Natural killer cell (primary cell): ENCODE measurements around the gene RERE. TPM values are rescaled to one million over a fixed set of nuclear protein-coding genes. Genes with fewer than 3 reads are reported as not detected.

Source experiments
- ATAC-seq, 3 donors: fragments of 150-1000 bp in 2 of 3; fragments of 200-7000 bp in 1 of 3; cut with Tn5 transposase; 1 replicate in 1 of 3; 2 replicates in 2 of 3; pipeline ENCODE4 v1.10.0; 2021; ENCODE audit warnings: mild to moderate bottlenecking in 2 of 3, moderate library complexity in 2 of 3
- DNase-seq, 2 donors: peaks; one replicate each; pipeline versions ENCODE4 v3.0.0 to v3.0.0-alpha.2; 2013 to 2021; ENCODE audit warnings: mixed read lengths in 1 of 2
- H3K27ac ChIP-seq: one replicate; pipeline ENCODE4 v1.5.1; 2013; ENCODE audit warnings: mild to moderate bottlenecking, low read length
- H3K27me3 ChIP-seq: one replicate; pipeline ENCODE4 v1.6.1; 2013; ENCODE audit warnings: low read length; ENCODE audit not compliant: control insufficient read depth, insufficient read depth
- H3K36me3 ChIP-seq: one replicate; pipeline ENCODE4 v1.6.1; 2013; ENCODE audit warnings: low read length; ENCODE audit not compliant: control insufficient read depth, insufficient read depth
- H3K4me1 ChIP-seq: one replicate; pipeline ENCODE4 v1.6.1; 2013; ENCODE audit warnings: low read length; ENCODE audit not compliant: control insufficient read depth, insufficient read depth
- H3K4me3 ChIP-seq: one replicate; pipeline ENCODE4 v1.5.1; 2013; ENCODE audit warnings: low read length
- H3K9me3 ChIP-seq: one replicate; pipeline ENCODE4 v1.6.1; 2013; ENCODE audit warnings: low read length; ENCODE audit not compliant: control insufficient read depth, insufficient read depth
- H3K27ac Mint-ChIP-seq, 2 donors: one replicate each; pipeline ENCODE4 v1.8.0; 2022; ENCODE audit warnings: mild to moderate bottlenecking in 2 of 2, mixed read lengths in 2 of 2, moderate library complexity in 1 of 2
- H3K27me3 Mint-ChIP-seq, 2 donors: one replicate each; pipeline ENCODE4 v1.8.0; 2022; ENCODE audit warnings: low read depth in 2 of 2, mixed read lengths in 2 of 2
- H3K36me3 Mint-ChIP-seq: one replicate; pipeline ENCODE4 v1.8.0; 2022; ENCODE audit warnings: mixed read lengths
- H3K4me1 Mint-ChIP-seq, 2 donors: one replicate each; pipeline ENCODE4 v1.8.0; 2022; ENCODE audit warnings: mixed read lengths in 2 of 2
- H3K4me3 Mint-ChIP-seq: one replicate; pipeline ENCODE4 v1.8.0; 2022; ENCODE audit warnings: mild to moderate bottlenecking, moderate library complexity, mixed read lengths
- H3K9me3 Mint-ChIP-seq, 2 donors: one replicate each; pipeline ENCODE4 v1.8.0; 2022; ENCODE audit warnings: mixed read lengths in 2 of 2
- CTCF ChIP-seq: fragments of 200-600 bp; IDR thresholded peaks from one replicate; pipeline ENCODE4 v1.8.0; 2022; ENCODE audit warnings: antibody characterized with exemption
- WGBS: methylation state at CpG from one replicate; pipeline ENCODE4 v1.1.7; 2013; ENCODE audit warnings: missing lambda C conversion rate; ENCODE audit not compliant: insufficient coverage; 5-methylcytosine and 5-hydroxymethylcytosine counted together
- intact Hi-C: fragments of 100-400 bp; cut with micrococcal nuclease; formaldehyde crosslinking; loops from one replicate; pipeline ENCODE4 v1.14.2; 2022
- total RNA-seq, 4 donors: library from RNA; stranded (reverse); fragments of 120-200 nt in 1 of 4; gene quantifications; one replicate each; pipeline versions ENCODE4 v1.2.3 to v1.2.4, GENCODE V29; 2013 to 2022

The RERE gene
- total RNA-seq, 3 donors from 2014 or later (not counting 1 experiment from before 2014, with no cell fraction given) = 67.7 to 76.0 (median 73.0) TPM

- intact Hi-C loops = no loop called here
- peaks cover 9% of the 10 kb centered on the region for H3K36me3 Mint-ChIP-seq
- no peaks in the 10 kb centered on the region for H3K27me3 ChIP-seq
- no peak overlapping the region for H3K4me3 ChIP-seq
- no peak overlapping the region for H3K27ac ChIP-seq
- DNase-seq (no peak), ATAC-seq (no peak)
- peaks cover 2 to 3% of the 10 kb centered on the region in 2 donors for H3K4me1 Mint-ChIP-seq
- no peak overlapping the region for H3K4me3 Mint-ChIP-seq
- no peaks in the 10 kb centered on the region for H3K36me3 ChIP-seq
- H3K9me3 Mint-ChIP-seq = no peaks in the 10 kb centered on the region
- no peaks in the 10 kb centered on the region for H3K4me1 ChIP-seq
- H3K27ac Mint-ChIP-seq = no peak overlapping the region
- 100% methylated on average over 1 of the region's 2 CpGs for WGBS
- no peak for TF ChIP-seq CTCF
- peaks cover 4 to 5% of the 10 kb centered on the region in 2 donors for H3K27me3 Mint-ChIP-seq
- no peaks in the 10 kb centered on the region for H3K9me3 ChIP-seq
Measured at GRCh38 chr1:8482979-8483381, 334.5 kb downstream of the RERE start.

- Mint-ChIP-seq H3K27me3 (peaks cover 4 to 12% of the 10 kb centered on the region in 2 donors), H3K36me3 (peaks cover 16% of the 10 kb centered on the region), H3K4me1 (peaks cover 11 to 12% of the 10 kb centered on the region in 2 donors), H3K9me3 (no peaks in the 10 kb centered on the region), H3K4me3 (no peak overlapping the region), H3K27ac (no peak overlapping the region)
- no peak for TF ChIP-seq CTCF
- DNase-seq (no peak), ATAC-seq (no peak)
- intact Hi-C loops = no loop called here
- Histone ChIP-seq H3K4me3 (no peak overlapping the region), H3K9me3 (no peaks in the 10 kb centered on the region), H3K27ac (no peak overlapping the region), H3K36me3 (no peaks in the 10 kb centered on the region), H3K27me3 (no peaks in the 10 kb centered on the region), H3K4me1 (no peaks in the 10 kb centered on the region)
- WGBS = no CpG with 5 or more reads among the region's 2 CpGs
Measured at GRCh38 chr1:8481650-8482380, 335.6 kb downstream of the RERE start.

- no peaks in the 10 kb centered on the region for H3K27me3 ChIP-seq
- H3K4me3 ChIP-seq = no peak overlapping the region
- H3K9me3 ChIP-seq = no peaks in the 10 kb centered on the region
- DNase-seq (no peak), ATAC-seq (no peak)
- no peak overlapping the region for H3K27ac ChIP-seq
- intact Hi-C loops = loop anchor here (10.0 kb wide), 1 partner anchor 54 kb away; no protein-coding TSS in a partner anchor
- no peaks in the 10 kb centered on the region for H3K4me1 ChIP-seq
- H3K4me1 Mint-ChIP-seq = peaks cover 19 to 27% of the 10 kb centered on the region in 2 donors
- no peak overlapping the region for H3K27ac Mint-ChIP-seq
- H3K36me3 ChIP-seq = no peaks in the 10 kb centered on the region
- H3K9me3 Mint-ChIP-seq = no peaks in the 10 kb centered on the region
- no peak overlapping the region for H3K4me3 Mint-ChIP-seq
- TF ChIP-seq CTCF = no peak
- H3K36me3 Mint-ChIP-seq = peaks cover 16% of the 10 kb centered on the region
- H3K27me3 Mint-ChIP-seq = peaks cover 4 to 12% of the 10 kb centered on the region in 2 donors
Measured at GRCh38 chr1:8478566-8478965, 338.9 kb downstream of the RERE start.

GRCh38 chr1:8477983-8478362, 339.5 kb downstream of the RERE start:
- Histone ChIP-seq H3K36me3 (no peaks in the 10 kb centered on the region), H3K27ac (no peak overlapping the region), H3K27me3 (no peaks in the 10 kb centered on the region), H3K4me1 (peaks cover 3% of the 10 kb centered on the region), H3K4me3 (no peak overlapping the region), H3K9me3 (no peaks in the 10 kb centered on the region)
- peaks cover 25 to 33% of the 10 kb centered on the region in 2 donors for H3K4me1 Mint-ChIP-seq
- WGBS = no CpG with 5 or more reads among the region's 2 CpGs
- no peak overlapping the region for H3K27ac Mint-ChIP-seq
- no peak for TF ChIP-seq CTCF
- intact Hi-C loops = loop anchor here (10.0 kb wide), 1 partner anchor 53 kb away; no protein-coding TSS in a partner anchor
- H3K27me3 Mint-ChIP-seq = peaks cover 4 to 12% of the 10 kb centered on the region in 2 donors
- no peak for ATAC-seq
- DNase-seq = no peak
- no peaks in the 10 kb centered on the region for H3K9me3 Mint-ChIP-seq
- H3K4me3 Mint-ChIP-seq = no peak overlapping the region
- H3K36me3 Mint-ChIP-seq = peaks cover 16% of the 10 kb centered on the region
